Gastrocnemius medialis (tissue), 4 donors: ENCODE results near the gene DMAC2L. TPM values are rescaled to one million over a fixed set of nuclear protein-coding genes. Genes with fewer than 3 reads are reported as not detected.

Experiments used
- ATAC-seq, 2 donors: fragments of 150-250 bp; one replicate each; pipeline ENCODE4 v1.9.1; 2016
- DNase-seq, 2 donors: peaks; one replicate each; pipeline ENCODE4 v3.0.0-alpha.2; 2019
- H3K27ac ChIP-seq, 4 donors: fragments of 200-600 bp; sonication (generic); 1 replicate in 1 of 4; 2 replicates in 3 of 4; pipeline ENCODE4 v1.5.1; 2016 to 2018; ENCODE audit warnings: mild to moderate bottlenecking in 2 of 4, moderate library complexity in 1 of 4
- H3K27me3 ChIP-seq, 3 donors: fragments of 200-600 bp; sonication (generic) in 2 of 3; 1 replicate in 1 of 3; 2 replicates in 2 of 3; pipeline versions ENCODE4 v1.5.1 to v1.6.0; 2016 to 2019; ENCODE audit warnings: mild to moderate bottlenecking in 1 of 3, moderate library complexity in 1 of 3
- H3K36me3 ChIP-seq, 2 donors: fragments of 200-600 bp; sonication (generic) in 1 of 2; one replicate each; pipeline ENCODE4 v1.5.1; 2017 to 2018
- H3K4me1 ChIP-seq, 2 donors: fragments of 200-600 bp; sonication (generic) in 1 of 2; one replicate each; pipeline ENCODE4 v1.5.1; 2016 to 2017; ENCODE audit warnings: mild to moderate bottlenecking in 2 of 2
- H3K4me3 ChIP-seq, 4 donors: fragments of 200-600 bp; sonication (generic) in 3 of 4; 1 replicate in 1 of 4; 2 replicates in 3 of 4; pipeline ENCODE4 v1.5.1; 2016 to 2019; ENCODE audit warnings: mild to moderate bottlenecking in 2 of 4
- H3K9me3 ChIP-seq, 3 donors: fragments of 200-600 bp; sonication (generic) in 2 of 3; 1 replicate in 1 of 3; 2 replicates in 2 of 3; pipeline ENCODE4 v1.5.1; 2016 to 2019
- CTCF ChIP-seq, 5 experiments: fragments of 450-650 bp in 3 of 5; fragments of 200-600 bp in 2 of 5; sonication (generic) in 2 of 5; IDR thresholded peaks in 4 of 5; conservative IDR thresholded peaks in 1 of 5; 1 replicate in 4 of 5; 2 replicates in 1 of 5; pipeline ENCODE4 v1.5.1; 2016 to 2019; ENCODE audit warnings: antibody characterized with exemption in 5 of 5, mild to moderate bottlenecking in 3 of 5, moderate library complexity in 3 of 5
- POLR2A ChIP-seq, 2 donors: fragments of 450-650 bp; IDR thresholded peaks; one replicate each; pipeline ENCODE4 v1.6.1; 2017; ENCODE audit warnings: antibody characterized with exemption in 2 of 2, mild to moderate bottlenecking in 2 of 2, moderate library complexity in 2 of 2
- in situ Hi-C, 4 donors: fragments of 200-750 bp; cut with MboI; loops; one replicate each; pipeline versions ENCODE4 v1.15.0 to v1.8.0; 2017; ENCODE audit warnings: low sequenced_read_pairs in 4 of 4
- intact Hi-C: fragments of 100-400 bp; cut with DNase I; formaldehyde crosslinking; loops from one replicate; pipeline ENCODE4 v1.15.1; 2023; ENCODE audit warnings: low total_unique reads
- total RNA-seq, 4 donors: library from RNA; depleted of rRNA; stranded (reverse); fragments of >200 nt; gene quantifications; one replicate each; pipeline versions ENCODE4 v1.1.0 to v1.2.3, GENCODE V29; 2016

DMAC2L gene
- total RNA-seq, 4 donors from 2014 or later: 18.6 to 42.2 (median 24.6) TPM

- ATAC-seq: no peak
- H3K27me3 ChIP-seq: no peaks in the 10 kb centered on the region
- in situ Hi-C loops: no loop called here
- no peak for DNase-seq
- intact Hi-C loops: no loop called here
- H3K9me3 ChIP-seq: no peaks in the 10 kb centered on the region
- peaks cover 8 to 33% of the 10 kb centered on the region in 2 donors for H3K4me1 ChIP-seq
- no peak overlapping the region for H3K27ac ChIP-seq
- H3K4me3 ChIP-seq: no peak overlapping the region
- TF ChIP-seq CTCF (IDR thresholded peaks at IDR 0.05 in 4 of 5, conservative IDR thresholded peaks at IDR 0.05 in 1 of 5) (no peak), POLR2A (IDR thresholded peaks at IDR 0.05) (no peak)
- H3K36me3 ChIP-seq: no peaks in the 10 kb centered on the region
Measured at GRCh38 chr14:50345846-50346422, 33.8 kb downstream of the DMAC2L start.

- DNase-seq: no peak
- H3K27me3 ChIP-seq: no peaks in the 10 kb centered on the region
- no peak for TF ChIP-seq POLR2A (IDR thresholded peaks at IDR 0.05)
- TF ChIP-seq CTCF (IDR thresholded peaks at IDR 0.05 in 4 of 5, conservative IDR thresholded peaks at IDR 0.05 in 1 of 5): no peak
- peaks cover 7 to 22% of the 10 kb centered on the region in 2 donors for H3K4me1 ChIP-seq
- no peaks in the 10 kb centered on the region for H3K9me3 ChIP-seq
- H3K27ac ChIP-seq: no peak overlapping the region
- H3K36me3 ChIP-seq: no peaks in the 10 kb centered on the region
- intact Hi-C loops: no loop called here
- in situ Hi-C loops: no loop called here
- no peak for ATAC-seq
- no peak overlapping the region for H3K4me3 ChIP-seq
Measured at GRCh38 chr14:50347521-50347920, 35.4 kb downstream of the DMAC2L start.

GRCh38 chr14:50348933-50349332 lies 36.8 kb downstream of the DMAC2L start:
- Histone ChIP-seq H3K9me3 (no peaks in the 10 kb centered on the region), H3K4me1 (peaks cover 0 to 12% of the 10 kb centered on the region in 2 donors), H3K27ac (no peak overlapping the region), H3K36me3 (no peaks in the 10 kb centered on the region), H3K4me3 (no peak overlapping the region), H3K27me3 (no peaks in the 10 kb centered on the region)
- in situ Hi-C loops (no loop called here), intact Hi-C loops (no loop called here)
- TF ChIP-seq POLR2A (IDR thresholded peaks at IDR 0.05): no peak
- TF ChIP-seq CTCF (IDR thresholded peaks at IDR 0.05 in 4 of 5, conservative IDR thresholded peaks at IDR 0.05 in 1 of 5): no peak
- no peak for ATAC-seq
- no peak for DNase-seq

GRCh38 chr14:50350975-50351374 lies 38.9 kb downstream of the DMAC2L start:
- no peaks in the 10 kb centered on the region for H3K9me3 ChIP-seq
- no peaks in the 10 kb centered on the region for H3K27me3 ChIP-seq
- DNase-seq: no peak
- intact Hi-C loops (no loop called here), in situ Hi-C loops (no loop called here)
- no peaks in the 10 kb centered on the region for H3K36me3 ChIP-seq
- H3K27ac ChIP-seq: no peak overlapping the region
- TF ChIP-seq CTCF (IDR thresholded peaks at IDR 0.05 in 4 of 5, conservative IDR thresholded peaks at IDR 0.05 in 1 of 5) (no peak), POLR2A (IDR thresholded peaks at IDR 0.05) (no peak)
- peaks cover 0 to 12% of the 10 kb centered on the region in 2 donors for H3K4me1 ChIP-seq
- no peak for ATAC-seq
- H3K4me3 ChIP-seq: no peak overlapping the region

GRCh38 chr14:50352584-50352983 lies 40.5 kb downstream of the DMAC2L start:
- Histone ChIP-seq H3K27ac (no peak overlapping the region), H3K4me3 (no peak overlapping the region), H3K4me1 (peaks cover 0 to 6% of the 10 kb centered on the region in 2 donors), H3K36me3 (no peaks in the 10 kb centered on the region), H3K9me3 (no peaks in the 10 kb centered on the region), H3K27me3 (no peaks in the 10 kb centered on the region)
- intact Hi-C loops: no loop called here
- in situ Hi-C loops: no loop called here
- DNase-seq (no peak), ATAC-seq (no peak)
- TF ChIP-seq CTCF (IDR thresholded peaks at IDR 0.05 in 4 of 5, conservative IDR thresholded peaks at IDR 0.05 in 1 of 5): no peak
- no peak for TF ChIP-seq POLR2A (IDR thresholded peaks at IDR 0.05)
